HG03025 (cell line): Measurements from ENCODE around the gene ZEB2.
A peak's percentile ranks its signal among the peaks of the same experiment; 100 is the strongest.

Experiments used
- ATAC-seq: cut with Tn5 transposase; IDR thresholded peaks from one replicate; pipeline ENCODE4 v1.9.1; 2021; ENCODE audit warnings: mild to moderate bottlenecking, moderate library complexity; ENCODE audit not compliant: unreplicated experiment, low FRiP score

ZEB2 gene

DNA sequence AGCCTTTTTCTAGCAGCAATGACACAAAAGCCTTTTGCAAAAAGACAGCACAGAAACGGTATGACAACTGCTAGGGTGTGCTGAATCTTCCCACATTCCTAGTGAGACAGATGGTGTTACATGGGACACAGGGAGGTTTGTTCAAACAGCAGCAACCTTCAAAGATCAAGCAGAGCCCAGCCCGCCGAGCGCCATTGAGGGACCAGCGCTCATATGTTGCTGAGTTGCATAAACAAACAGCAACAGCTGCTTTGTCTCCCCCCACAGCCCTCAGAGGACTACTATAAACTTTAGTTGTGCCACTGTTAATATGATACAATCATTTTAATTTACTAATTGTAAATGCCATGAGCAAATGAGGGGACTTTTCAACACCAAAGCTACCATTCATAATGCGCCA lies 117.7 kb downstream of the ZEB2 start:
- ATAC-seq: no peak

DNA sequence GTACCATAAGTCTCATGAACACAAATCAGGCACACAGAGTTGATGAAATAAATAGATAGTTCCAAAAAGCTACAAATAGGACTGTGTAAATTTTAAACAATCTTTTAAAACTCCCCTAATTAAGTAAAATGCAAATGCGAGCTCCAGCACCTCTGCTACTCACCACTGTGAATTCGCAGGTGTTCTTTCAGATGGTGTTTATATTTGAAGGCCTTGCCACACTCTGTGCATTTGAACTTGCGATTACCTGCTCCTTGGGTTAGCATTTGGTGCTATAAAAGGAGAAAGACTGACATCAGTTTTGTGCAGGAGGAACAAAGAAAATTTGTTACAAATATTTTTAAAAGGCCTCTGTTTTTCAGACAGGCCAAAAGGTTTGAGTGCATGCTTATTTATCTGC lies 118.9 kb downstream of the ZEB2 start:
- ATAC-seq: no peak

DNA sequence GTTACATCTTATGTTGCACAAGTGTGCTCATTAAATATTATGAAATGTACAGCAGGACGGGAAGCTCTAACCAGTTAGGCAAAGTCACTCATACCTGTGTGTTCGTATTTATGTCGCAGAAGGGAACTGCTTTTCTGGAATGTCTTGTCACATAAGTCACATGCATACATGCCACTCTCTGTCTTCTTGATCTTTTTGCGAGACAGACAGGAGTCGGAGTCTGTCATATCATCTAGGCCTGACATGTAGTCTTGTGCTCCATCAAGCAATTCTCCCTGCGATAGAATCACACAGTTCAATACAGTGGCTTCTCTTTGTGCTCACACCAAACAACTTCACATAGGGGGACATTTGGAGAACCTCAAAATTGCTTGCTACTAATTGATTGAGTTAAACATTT lies 123.6 kb downstream of the ZEB2 start:
- no peak for ATAC-seq

DNA sequence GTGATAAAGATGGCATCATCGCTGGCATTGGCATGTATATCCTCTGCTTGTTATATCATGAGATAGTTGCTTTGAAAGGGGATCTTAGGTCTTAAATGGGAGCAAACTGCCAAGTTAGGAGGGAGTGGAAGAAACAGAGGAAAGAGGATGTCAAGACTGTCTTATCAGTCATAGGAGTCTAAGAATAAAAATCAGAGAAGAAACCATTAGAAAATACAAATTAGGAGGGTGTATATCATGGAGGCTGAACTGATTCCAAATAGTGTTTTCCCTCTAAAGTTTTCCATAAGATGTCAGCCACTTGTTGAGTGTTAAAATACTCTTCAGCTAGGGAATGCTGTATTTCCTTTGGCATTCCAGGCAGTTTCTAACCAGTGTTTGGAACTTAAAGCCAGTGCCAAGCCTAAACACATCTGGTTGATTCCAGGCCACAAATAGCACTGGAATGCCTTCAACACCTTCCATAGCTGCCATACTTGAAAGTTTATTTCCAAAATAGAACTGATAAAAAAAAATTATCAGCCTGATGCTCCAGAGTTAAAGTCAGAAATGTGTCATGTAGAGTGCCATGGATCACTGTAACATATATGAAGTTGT lies 129.4 kb downstream of the ZEB2 start:
- no peak for ATAC-seq

DNA sequence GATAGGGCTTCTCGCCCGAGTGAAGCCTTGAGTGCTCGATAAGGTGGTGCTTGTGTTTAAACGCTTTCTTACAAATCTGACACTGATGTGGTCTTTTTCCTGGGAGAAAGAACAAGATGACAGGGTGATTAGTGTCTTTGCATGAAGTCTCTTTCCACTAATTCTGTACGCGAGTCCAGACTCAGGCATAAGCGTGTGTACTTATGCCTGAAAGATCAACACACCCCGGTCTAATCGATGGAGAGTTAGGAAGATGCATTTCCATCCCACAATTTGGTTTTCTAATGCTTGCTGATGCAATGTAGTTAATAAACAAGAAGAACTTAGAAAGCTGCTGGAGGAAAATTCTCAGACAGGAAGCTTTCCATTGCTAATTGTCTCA lies 130.0 kb downstream of the ZEB2 start:
- no peak for ATAC-seq

DNA sequence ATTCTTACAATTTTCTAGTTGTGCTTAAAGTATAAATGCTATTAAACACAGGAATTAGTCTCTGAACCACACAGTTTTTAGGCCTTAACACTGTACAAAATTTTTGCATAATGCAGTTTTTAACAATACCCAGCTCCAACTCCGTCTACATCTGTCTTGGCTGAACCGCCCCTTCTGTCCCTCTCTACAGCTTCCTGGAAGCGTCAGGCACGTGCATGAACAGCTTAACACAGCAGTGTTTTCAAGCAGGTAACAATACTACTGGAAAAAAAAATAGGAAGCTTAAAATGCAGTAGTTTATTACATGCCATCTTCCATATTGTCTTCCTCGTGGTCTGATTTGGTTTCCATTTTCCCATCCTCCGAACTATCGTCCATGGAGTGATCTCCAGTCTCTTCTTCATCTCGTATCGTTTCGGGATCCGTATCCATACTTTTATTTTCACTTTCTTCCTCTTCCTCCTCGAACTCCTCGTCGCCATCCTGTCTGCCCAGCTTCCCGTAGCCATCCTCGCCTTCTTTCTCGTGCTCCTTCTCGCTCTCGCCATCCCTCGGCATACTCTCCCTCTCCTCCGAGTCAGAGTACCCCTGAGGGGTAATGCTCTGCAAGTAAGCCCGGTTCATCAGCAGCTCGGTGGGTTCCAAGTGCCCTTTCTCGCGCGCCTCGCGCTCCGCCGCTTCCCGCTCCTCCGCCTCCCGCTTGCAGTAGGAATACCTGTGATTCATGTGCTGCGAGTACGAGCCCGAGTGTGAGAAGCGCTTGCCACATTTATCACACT lies 130.6 kb downstream of the ZEB2 start:
- ATAC-seq: no peak

DNA sequence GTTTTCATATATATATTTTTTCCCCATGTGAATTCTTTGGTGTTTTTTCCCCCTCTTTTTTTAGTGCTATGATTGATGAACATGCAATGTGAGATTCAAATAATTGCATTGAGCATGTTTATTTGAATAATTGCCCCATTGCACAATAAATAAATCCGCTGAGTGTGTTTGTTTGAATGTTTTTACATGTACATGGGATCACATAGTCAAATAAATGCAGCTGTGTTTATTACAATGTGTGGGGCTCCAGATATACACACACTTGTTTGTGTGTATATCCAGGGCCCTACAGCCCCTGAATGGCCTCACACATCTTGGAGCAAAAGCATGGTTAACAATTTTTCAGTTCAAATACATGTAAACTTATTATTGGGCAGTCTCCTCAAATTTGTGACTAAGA lies 134.5 kb downstream of the ZEB2 start:
- ATAC-seq: no peak

DNA sequence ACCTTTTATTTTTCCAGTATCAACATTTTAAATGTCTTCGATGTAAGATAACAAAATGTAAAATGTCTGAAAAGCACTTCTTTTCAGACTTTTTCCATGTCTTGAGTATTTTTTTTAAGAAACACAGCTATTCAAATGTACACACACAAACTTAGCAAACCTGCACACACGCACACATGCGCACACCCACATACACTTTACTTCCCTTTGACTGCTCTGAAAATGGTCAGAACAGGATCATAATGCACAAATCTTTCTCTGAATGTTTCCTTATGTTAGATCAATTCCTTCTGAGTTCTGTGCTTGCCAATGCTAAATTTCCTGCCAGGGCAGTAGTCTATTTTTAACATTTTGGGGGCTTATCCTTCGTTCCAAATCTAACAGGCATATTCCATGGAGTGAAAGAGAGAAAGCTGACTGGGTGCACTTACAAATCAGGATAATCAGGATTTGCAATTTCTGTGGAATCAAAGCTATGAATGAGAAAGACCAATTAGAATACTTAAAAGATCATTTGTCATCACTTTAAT lies 136.3 kb downstream of the ZEB2 start:
- ATAC-seq: no peak

DNA sequence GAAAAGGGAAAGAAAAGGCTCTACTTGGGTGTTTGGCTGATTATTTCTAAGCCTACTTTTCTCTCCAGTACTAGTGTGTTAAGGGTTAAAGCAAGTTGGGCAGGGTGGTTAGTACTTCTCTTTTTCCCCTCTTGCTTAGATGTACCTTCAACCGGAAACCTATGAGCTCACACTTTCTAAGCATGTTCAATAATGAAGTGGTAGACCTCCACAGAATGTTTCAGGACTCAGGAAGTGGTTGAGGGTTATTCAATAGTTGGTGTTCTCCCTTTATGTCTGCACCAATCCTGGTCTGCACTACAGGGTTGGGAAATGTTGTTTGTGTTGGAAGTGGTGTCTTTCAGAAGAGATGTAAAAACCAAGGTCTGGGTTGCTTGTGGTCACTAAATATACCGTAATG lies 137.1 kb downstream of the ZEB2 start:
- peak; percentile 99 for ATAC-seq

DNA sequence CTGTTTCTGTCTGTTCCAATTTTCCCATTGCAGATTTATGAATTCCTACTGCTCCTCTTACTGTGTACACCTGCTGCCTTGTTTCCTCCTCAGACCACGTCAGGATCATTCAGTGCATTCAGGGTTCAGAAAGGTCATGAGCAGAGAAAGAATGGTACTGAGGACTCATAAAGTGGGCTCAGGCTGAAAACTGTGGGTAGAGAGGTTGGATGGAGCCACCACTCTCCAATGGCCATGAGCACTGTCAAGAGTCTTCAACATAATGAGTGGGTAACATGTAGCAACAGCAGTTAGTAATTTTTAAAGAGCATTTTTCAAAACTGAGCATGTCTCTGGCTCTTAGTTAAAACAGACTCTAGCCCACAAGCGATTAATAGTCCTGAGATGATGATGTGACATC lies 138.2 kb downstream of the ZEB2 start:
- no peak for ATAC-seq

DNA sequence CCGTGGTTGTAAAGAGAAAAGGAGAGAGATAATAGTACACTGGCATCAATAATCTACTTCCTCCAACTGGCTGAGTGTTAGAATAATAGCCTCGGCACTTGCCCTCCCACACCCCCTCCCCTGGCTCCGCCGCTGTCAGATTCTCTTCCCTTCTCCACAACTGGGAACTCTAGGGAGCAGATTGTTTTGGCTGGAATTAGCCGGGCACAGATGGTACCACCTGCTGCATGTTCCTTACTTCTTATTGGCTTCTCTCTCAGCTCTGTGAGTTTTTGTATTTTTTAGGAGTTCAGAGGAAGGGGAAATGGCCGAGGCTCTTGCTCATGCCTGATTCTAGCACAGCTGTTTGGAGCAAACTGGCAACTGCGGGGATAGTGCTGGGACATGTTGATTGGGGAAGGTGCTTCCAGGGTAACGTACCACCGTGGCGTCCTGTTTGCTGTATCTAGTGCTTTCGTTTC lies 140.0 kb downstream of the ZEB2 start:
- no peak for ATAC-seq

DNA sequence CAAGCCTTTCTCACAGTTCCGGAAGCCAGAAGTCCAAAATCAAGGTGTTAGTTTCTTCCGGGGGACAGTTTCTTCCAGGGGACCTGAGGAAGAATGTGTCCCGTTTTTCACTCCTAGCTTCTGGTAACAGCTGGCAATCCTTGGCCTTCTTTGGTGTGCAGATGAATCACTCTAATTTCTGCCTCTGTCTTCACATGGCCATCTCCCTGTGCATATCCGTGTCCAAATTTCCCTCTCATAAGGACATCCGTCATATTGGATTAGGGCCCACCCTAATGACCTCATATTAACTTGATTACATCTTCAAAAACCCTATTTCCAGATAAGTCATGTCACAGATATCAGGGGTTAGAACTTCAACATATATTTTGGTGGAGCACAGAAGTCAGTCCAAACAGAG lies 141.4 kb downstream of the ZEB2 start:
- ATAC-seq: no peak

DNA sequence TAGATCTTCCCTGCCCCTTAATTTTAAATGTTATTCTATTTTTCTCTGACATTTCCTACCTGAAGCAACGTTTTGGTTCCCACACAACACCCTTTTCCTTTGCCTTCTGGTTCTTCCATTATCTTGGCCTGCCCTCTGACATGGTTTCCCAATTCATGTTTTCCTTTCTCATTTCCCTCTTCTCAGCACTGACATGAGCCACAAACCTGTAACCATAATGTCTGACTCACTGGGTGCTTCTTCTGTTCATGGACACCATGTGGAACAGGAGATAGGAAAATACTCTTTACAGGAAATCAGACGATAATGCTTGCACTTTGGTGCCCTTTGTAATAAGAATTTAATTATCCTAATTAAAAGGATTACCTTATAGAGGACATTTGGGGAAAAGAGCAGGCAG lies 142.0 kb downstream of the ZEB2 start:
- no peak for ATAC-seq

DNA sequence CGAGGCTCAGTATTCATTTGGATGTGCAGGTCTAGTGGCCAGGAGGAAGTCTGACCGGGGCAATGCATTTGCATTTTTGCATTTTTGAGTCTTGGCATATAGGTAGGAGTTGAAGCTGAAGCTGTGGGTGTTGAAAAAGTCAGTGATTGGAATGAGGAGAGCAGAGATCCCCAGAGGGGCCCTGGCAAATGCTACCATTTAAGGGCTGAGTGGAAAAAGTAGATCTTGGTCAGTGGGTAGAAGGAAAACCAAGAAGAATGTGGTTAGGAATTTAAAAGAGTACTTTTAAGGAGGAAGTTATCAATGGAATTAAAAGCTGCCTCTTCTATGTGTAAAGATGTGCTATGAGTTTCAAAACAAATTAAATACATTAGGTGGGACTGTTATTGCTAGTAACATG lies 143.0 kb downstream of the ZEB2 start:
- no peak for ATAC-seq

DNA sequence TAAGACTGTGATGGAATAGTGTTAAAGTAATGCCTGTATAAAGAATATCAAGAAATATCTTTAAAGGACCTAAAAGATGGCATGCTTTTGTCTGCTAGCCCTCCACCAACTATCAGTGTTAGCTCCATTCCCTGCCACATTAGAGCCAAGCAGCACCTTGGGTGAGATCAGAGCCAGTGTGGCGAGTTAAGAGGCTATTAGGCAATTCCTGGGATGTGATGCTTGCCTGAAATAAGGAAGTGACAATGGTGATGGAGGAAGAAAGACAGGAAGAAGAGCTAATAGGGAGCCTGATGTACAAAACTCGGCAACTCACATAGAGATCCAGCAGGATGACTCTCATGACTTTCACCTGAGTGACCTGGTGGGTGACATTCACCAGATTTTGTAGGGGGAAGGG lies 143.5 kb downstream of the ZEB2 start:
- no peak for ATAC-seq

DNA sequence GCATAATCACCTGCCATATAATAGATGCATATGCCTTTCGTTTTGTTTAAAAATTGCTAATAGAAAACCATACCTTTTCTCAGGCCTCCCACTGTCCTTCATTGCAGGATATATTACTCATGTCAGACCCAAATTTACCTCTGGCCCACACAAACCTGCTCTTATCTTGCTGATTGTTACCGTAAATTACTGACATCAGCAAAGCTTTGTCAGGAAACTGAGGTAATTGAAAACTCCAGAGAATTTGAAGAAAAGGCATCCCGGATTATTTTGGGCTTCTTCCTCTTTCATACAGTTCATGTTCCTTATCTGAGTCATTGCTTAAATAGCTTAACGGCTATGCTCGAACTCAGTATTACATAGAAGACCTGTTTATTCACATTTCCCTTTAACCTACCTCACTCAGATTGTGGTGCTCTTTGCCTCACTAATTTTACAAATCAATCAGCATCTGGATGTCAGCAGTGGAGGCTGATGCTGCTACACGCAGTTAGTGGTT lies 145.7 kb downstream of the ZEB2 start:
- ATAC-seq: peak; percentile 61

DNA sequence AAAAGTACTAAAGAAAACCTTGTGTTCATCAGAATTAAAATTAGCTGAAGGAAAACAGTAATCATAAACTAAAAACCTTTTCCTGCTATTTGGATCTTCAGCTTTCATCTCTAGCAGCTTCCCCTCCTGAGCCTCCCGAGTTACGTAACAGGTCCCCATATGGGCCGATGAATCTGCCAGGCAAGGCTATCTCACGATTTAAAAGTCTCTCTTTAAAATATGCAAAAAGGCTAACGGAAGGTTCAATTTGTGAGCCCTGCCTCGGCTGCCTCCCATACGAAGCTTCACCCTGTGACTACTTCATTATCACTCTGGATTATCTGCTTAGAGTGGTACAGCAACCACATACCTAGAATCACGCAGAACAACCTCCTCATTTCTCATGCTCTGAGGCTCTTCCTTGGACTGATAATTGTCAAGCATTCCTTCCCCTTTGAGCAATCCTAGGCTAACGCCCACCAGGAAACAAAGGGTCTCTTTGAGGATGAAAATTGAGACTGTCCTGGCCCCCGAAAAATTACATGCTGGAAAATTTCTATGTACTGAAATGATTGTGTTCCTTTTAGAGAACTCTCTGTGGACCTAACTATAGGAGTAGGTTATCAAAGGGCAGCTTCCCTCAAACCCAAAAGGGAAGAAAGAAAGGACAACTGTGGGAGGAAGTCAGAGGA lies 147.4 kb downstream of the ZEB2 start:
- no peak for ATAC-seq

DNA sequence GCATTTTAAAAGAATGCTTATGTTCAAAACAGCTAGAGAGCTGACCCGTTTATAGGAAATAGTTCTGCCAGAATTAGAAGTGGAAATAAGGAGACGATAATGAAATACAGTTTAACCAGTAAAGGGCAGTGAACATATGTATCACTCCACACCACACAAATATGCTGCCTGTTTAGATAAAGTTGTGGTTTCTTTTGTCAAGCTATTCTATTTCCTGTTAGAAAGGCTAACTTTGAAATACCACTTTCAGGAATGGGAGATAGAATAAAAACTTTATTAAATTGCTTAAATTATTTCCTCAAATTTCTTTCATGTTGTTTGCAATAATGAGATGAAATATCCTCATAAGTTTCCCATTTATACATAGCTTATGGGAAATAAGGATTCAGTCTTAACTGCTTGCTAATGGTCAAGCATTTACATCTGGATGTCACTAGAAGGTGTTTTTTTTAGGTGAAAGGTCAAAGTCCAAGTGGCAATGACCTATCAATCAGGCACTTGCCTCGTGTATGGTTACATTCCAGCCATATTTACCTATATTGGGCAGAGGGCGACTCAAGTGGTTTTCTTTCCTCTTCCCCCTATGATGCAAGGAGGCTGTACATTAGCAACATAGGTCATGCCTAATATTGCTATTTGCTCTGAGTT lies 148.9 kb downstream of the ZEB2 start:
- ATAC-seq: no peak

DNA sequence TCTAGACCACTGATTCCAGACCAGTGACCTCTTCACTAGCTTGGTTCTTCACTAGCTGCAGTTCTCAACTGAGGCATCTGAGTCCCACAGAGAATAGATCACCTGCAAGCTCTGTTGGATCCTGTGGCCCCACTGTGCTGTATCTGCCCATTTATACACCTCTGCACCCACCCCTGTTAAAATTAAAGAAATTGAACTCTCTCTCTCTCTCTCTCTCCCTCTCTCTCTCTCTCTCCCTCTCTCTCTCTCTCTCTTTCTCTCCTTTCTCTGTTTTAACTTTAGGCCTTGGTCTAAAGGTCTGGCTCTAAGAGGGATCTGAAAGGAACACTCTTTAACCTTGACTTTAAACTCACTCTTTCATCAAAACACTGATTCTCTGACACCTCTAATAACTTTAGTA lies 150.5 kb downstream of the ZEB2 start:
- ATAC-seq: no peak

DNA sequence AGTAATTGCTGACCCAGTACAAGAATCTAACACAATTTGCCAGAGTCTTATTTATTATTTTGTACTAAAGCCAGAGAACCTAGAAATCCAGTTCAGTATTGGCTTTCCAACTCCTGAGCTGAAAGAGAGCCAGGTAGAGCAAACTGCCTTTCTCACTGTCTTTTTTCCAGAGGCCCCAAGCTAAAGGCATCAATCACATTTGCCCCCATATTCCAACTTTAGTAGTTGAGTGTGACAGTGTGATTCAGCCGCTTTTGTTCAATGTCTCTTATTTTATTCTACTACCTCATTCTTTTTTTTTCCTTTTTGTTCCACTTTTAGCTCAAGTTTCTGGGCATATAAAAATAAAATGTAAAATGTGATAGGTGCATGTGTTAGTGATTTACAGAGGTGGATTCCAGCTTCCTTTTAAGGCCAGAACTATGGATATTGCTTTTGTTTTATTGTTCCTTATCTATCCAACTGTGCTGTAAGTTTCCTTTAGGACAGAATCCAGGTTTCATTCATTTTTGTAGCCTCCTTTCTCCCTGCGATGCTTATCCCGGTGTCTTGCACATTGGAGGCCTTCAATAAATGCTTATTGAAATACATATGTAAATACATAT lies 153.0 kb downstream of the ZEB2 start:
- no peak for ATAC-seq
